PFSK-1 (cell line): ENCODE results near the gene TCF23.

ENCODE experiments used
- FOXP2 ChIP-seq: optimal IDR thresholded peaks from 2 replicates; pipeline ENCODE3; 2011; ENCODE audit warnings: borderline replicate concordance, control low read depth, inconsistent platforms; ENCODE audit not compliant: insufficient read depth; ENCODE audit errors: extremely low read length, extremely low read depth
- POLR2AphosphoS5 ChIP-seq: IDR thresholded peaks from 2 replicates; pipeline ENCODE4 v1.6.1; 2012; ENCODE audit warnings: low read depth, mild to moderate bottlenecking, control low read depth, low read length, moderate library complexity
- REST ChIP-seq, 2 experiments: IDR thresholded peaks; 2 replicates each; pipeline versions ENCODE4 v1.6.1 to v1.8.0; 2011 to 2012; ENCODE audit warnings: low read depth in 2 of 2, low read length in 2 of 2, control low read depth in 1 of 2, inconsistent platforms in 1 of 2, mild to moderate bottlenecking in 1 of 2, moderate library complexity in 1 of 2; ENCODE audit not compliant: insufficient read depth in 1 of 2
- SIN3A ChIP-seq: IDR thresholded peaks from 2 replicates; pipeline ENCODE4 v1.6.1; 2012; ENCODE audit warnings: mild to moderate bottlenecking, low read length, moderate library complexity, borderline replicate concordance; ENCODE audit not compliant: insufficient read depth
- TAF1 ChIP-seq: IDR thresholded peaks from 2 replicates; pipeline ENCODE4 v1.6.1; 2012; ENCODE audit warnings: low read length, control low read depth, borderline replicate concordance; ENCODE audit not compliant: insufficient read depth

The TCF23 gene

DNA sequence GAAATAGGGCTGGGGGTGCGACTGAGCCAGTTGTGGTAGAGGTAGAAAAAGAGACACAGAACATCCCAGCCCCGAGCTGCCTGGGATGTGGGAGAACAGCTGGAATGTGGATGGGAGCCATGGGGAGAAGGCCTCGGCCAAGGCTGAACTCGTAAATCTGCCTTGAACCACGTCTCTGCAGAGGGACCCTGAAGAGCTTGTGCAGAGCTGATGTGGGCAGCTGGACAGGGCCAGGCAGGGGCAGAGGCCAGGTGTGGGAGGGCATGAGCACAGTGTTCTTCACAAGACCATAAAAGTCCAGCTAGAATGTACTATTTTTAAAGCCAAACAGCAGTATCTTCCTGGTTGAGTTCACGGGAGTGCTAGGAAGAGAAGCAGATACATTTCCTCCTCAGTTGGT is 5.7 kb downstream of the TCF23 start:
- no peak for TF ChIP-seq SIN3A

- TF ChIP-seq TAF1 (no peak), REST (IDR thresholded peaks at IDR 0.05; ENCODE audit: insufficient read depth in 1 of 2, low read depth in 2 of 2, low read length in 2 of 2) (no peak), FOXP2 (no peak)
These were observed 6.3 kb downstream of the TCF23 start for GRCh38 chr2:27155069-27155520.

- TF ChIP-seq POLR2AphosphoS5 (no peak), TAF1 (no peak), REST (IDR thresholded peaks at IDR 0.05; ENCODE audit: insufficient read depth in 1 of 2, low read depth in 2 of 2, low read length in 2 of 2) (no peak), FOXP2 (no peak), SIN3A (no peak)
These were observed 9.7 kb downstream of the TCF23 start for GRCh38 chr2:27158468-27158867.

GRCh38 chr2:27159271-27159670 is 10.5 kb downstream of the TCF23 start:
- TF ChIP-seq REST (IDR thresholded peaks at IDR 0.05; ENCODE audit: insufficient read depth in 1 of 2, low read depth in 2 of 2, low read length in 2 of 2) (no peak), POLR2AphosphoS5 (no peak), SIN3A (no peak), FOXP2 (no peak), TAF1 (no peak)

DNA sequence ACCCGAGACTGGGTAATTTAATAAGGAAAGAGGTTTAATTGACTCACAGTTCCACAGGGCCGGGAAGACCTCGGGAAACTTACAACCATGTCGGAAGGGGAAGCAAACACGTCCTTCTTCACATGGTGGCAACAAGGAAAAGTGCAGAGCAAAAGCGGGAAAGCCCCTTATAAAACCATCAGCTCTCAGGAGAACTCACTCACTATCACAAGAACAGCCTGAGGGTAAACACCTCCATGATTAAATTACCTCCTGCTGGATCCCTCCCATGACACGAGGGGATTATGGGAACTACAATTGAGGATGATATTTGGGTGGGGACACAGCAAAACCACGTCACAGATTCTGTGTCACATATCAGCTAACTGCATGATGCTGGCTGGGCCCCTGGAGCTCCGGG is 11.4 kb downstream of the TCF23 start:
- no peak for TF ChIP-seq REST (IDR thresholded peaks at IDR 0.05; ENCODE audit: insufficient read depth in 1 of 2, low read depth in 2 of 2, low read length in 2 of 2)
- TF ChIP-seq TAF1: no peak
- no peak for TF ChIP-seq POLR2AphosphoS5
- TF ChIP-seq FOXP2: no peak
- no peak for TF ChIP-seq SIN3A
